Smooth muscle cell (in vitro differentiated cells): ENCODE measurements around the gene TRIM17. TPM values are rescaled to one million over a fixed set of nuclear protein-coding genes. Genes with fewer than 3 reads are reported as not detected.

Source experiments
- DNase-seq: peaks from one replicate; lab custom pipeline; 2025; ENCODE audit not compliant: unreplicated experiment; lab: John Stamatoyannopoulos, UW
- H2AFZ ChIP-seq: fragments of 200-600 bp; sonication (generic); 2 replicates; pipeline ENCODE4 v1.6.0; 2016; ENCODE audit warnings: antibody characterized with exemption, low read depth, mild to moderate bottlenecking
- H3F3A ChIP-seq: fragments of 200-600 bp; sonication (generic); 2 replicates; pipeline ENCODE4 v1.6.0; 2017; ENCODE audit warnings: antibody characterized with exemption, low read depth
- H3K27ac ChIP-seq: fragments of 200-600 bp; sonication (generic); 2 replicates; pipeline ENCODE4 v1.5.1; 2016; ENCODE audit warnings: low read depth, mild to moderate bottlenecking
- H3K27me3 ChIP-seq: fragments of 200-600 bp; sonication (generic); 2 replicates; pipeline ENCODE4 v1.6.1; 2016; ENCODE audit warnings: low read depth, mild to moderate bottlenecking
- H3K36me3 ChIP-seq: fragments of 200-600 bp; sonication (generic); 2 replicates; pipeline ENCODE4 v1.5.1; 2016; ENCODE audit warnings: low read depth
- H3K4me1 ChIP-seq: fragments of 200-600 bp; sonication (generic); 2 replicates; pipeline ENCODE4 v1.5.1; 2016; ENCODE audit warnings: low read depth
- H3K4me2 ChIP-seq: fragments of 200-600 bp; sonication (generic); 2 replicates; pipeline ENCODE4 v1.6.0; 2016; ENCODE audit warnings: mild to moderate bottlenecking
- H3K4me3 ChIP-seq: fragments of 200-600 bp; sonication (generic); 2 replicates; pipeline ENCODE4 v1.5.1; 2016; ENCODE audit warnings: mild to moderate bottlenecking
- H3K79me2 ChIP-seq: fragments of 200-600 bp; sonication (generic); 2 replicates; pipeline ENCODE4 v1.6.0; 2016; ENCODE audit warnings: low read depth, mild to moderate bottlenecking
- H3K9ac ChIP-seq: fragments of 200-600 bp; sonication (generic); 2 replicates; pipeline ENCODE4 v1.6.0; 2016; ENCODE audit warnings: low read depth
- H3K9me3 ChIP-seq: fragments of 200-600 bp; sonication (generic); replicated peaks from 2 replicates; pipeline ENCODE4 v1.5.1; 2016; ENCODE audit warnings: low read depth
- H4K20me1 ChIP-seq: fragments of 200-600 bp; sonication (generic); 2 replicates; pipeline ENCODE4 v1.6.0; 2016; ENCODE audit warnings: low read depth
- CTCF ChIP-seq: fragments of 200-600 bp; sonication (generic); IDR thresholded peaks from 2 replicates; pipeline ENCODE4 v1.5.1; 2017; ENCODE audit warnings: borderline replicate concordance, mild to moderate bottlenecking, antibody characterized with exemption; ENCODE audit not compliant: insufficient read depth, poor library complexity, severe bottlenecking
- WGBS: methylation state at CpG from one replicate; pipeline ENCODE4 v1.1.7; 2016; ENCODE audit warnings: low lambda C conversion rate; 5-methylcytosine and 5-hydroxymethylcytosine counted together
- polyA plus RNA-seq: library from polyadenylated mRNA; unstranded; fragments of >200 nt; fragmentation: Nextera tagmentation; extraction: Ambion mirVana; gene quantifications from 2 replicates; pipeline ENCODE4 v1.2.1, GENCODE V29; 2016
- total RNA-seq: library from RNA; depleted of rRNA; stranded (reverse); fragments of >200 nt; gene quantifications from 2 replicates; pipeline ENCODE4 v1.2.3, GENCODE V29; 2014

Gene TRIM17
- total and polyA plus RNA-seq, 2 experiments from 2014 or later, result 1.5 to 1.6 TPM

GRCh38 chr1:228405200-228405978, 11.3 kb downstream of the TRIM17 start:
- Histone ChIP-seq H3K27me3 (no peaks in the 10 kb centered on the region), H4K20me1 (peaks cover 55% of the 10 kb centered on the region), H3K9ac (peak overlapping the region; percentile 73), H2AFZ (no peak overlapping the region), H3K9me3 (no peaks in the 10 kb centered on the region), H3K4me1 (peaks cover 21% of the 10 kb centered on the region), H3K4me2 (peak overlapping the region; percentile 96), H3K27ac (no peak overlapping the region), H3F3A (no peaks in the 10 kb centered on the region), H3K4me3 (peak overlapping the region; percentile 98), H3K36me3 (no peaks in the 10 kb centered on the region), H3K79me2 (peaks cover 42% of the 10 kb centered on the region)
- DNase-seq, result no peak
- no peak for TF ChIP-seq CTCF
- 14% methylated on average over 11 of the region's 11 CpGs for whole genome bisulfite sequencing

- Histone ChIP-seq H3K79me2 (peaks cover 42% of the 10 kb centered on the region), H3K27ac (no peak overlapping the region), H3K4me2 (no peak overlapping the region), H3K36me3 (no peaks in the 10 kb centered on the region), H4K20me1 (peaks cover 65% of the 10 kb centered on the region), H3K9me3 (no peaks in the 10 kb centered on the region), H3F3A (no peaks in the 10 kb centered on the region), H2AFZ (no peak overlapping the region), H3K27me3 (no peaks in the 10 kb centered on the region), H3K9ac (no peak overlapping the region), H3K4me3 (no peak overlapping the region), H3K4me1 (peaks cover 21% of the 10 kb centered on the region)
- no peak for TF ChIP-seq CTCF
- 95% methylated on average over 3 of the region's 3 CpGs for WGBS
- DNase-seq, result no peak
Measured at GRCh38 chr1:228404107-228404720, 12.4 kb downstream of the TRIM17 start.

GRCh38 chr1:228403231-228403631, 13.4 kb downstream of the TRIM17 start:
- 97% methylated on average over 9 of the region's 9 CpGs for WGBS
- Histone ChIP-seq H3K79me2 (peaks cover 42% of the 10 kb centered on the region), H3K4me2 (no peak overlapping the region), H3K4me3 (no peak overlapping the region), H3K27ac (no peak overlapping the region), H3K4me1 (peaks cover 21% of the 10 kb centered on the region), H3K9ac (no peak overlapping the region), H3K36me3 (no peaks in the 10 kb centered on the region), H3K9me3 (no peaks in the 10 kb centered on the region), H3K27me3 (no peaks in the 10 kb centered on the region), H2AFZ (no peak overlapping the region), H3F3A (no peaks in the 10 kb centered on the region), H4K20me1 (peaks cover 75% of the 10 kb centered on the region)
- no peak for DNase-seq
- no peak for TF ChIP-seq CTCF
